Stimulated activated naive CD8-positive, alpha-beta T cell treated with anti-CD3 and anti-CD28 coated beads, Interleukin-15, Interleukin-2, amounts not matched to agents 100 U/mL and 50 U/mL, for 24 hours (primary cell): ENCODE data around the gene PLA2G3.

Experiments used
- ATAC-seq: fragments of 150-1000 bp; cut with Tn5 transposase; one replicate; pipeline ENCODE4 v1.10.0; 2021
- DNase-seq: peaks from one replicate; pipeline ENCODE4 v3.0.0; 2021

PLA2G3 gene

GRCh38 chr22:31144223-31144622 lies 3.9 kb upstream of the PLA2G3 start:
- DNase-seq (no peak), ATAC-seq (no peak)

GRCh38 chr22:31143537-31143936 lies 3.2 kb upstream of the PLA2G3 start:
- no peak for ATAC-seq
- no peak for DNase-seq

DNA sequence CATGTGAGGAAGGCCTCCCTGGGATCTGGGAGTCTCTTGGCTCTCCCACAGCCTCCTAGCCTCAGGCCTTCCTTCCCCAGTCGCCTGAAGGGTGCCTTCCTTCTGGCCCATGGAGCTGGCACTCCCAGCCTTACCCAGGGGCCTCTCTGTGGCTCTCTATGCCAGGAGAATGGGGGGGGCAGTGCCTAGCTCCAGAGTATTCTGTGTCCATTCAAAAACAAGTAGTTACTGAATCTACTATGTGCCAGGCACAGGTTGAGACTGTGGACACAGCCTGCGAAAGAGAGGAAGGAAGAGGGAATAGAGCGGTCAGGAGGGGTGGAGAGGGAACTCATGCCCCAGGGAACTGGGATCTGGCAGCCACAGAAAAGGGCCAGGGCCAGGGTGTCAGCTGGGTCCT lies 2.7 kb upstream of the PLA2G3 start:
- DNase-seq (no peak), ATAC-seq (no peak)

DNA sequence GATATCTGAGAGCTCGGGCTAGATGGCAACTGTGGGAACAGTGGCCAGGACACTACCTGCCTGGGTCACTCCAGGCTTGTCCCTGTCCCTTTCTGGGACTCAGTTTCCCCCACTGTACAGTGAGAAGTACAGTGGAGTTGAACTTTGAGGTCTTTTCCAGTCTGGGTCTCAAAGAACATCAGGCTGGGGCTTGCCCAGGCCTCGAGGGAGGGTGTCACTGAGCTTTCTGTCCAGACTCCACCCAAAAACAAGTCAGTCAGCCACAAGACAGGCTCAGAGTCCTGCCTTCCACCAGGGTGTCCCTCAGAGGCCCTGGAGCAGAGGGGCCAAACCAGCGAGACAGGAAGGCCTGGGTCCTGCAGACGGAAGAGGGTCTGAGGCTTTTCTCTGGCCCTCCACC lies 2.0 kb upstream of the PLA2G3 start:
- ATAC-seq (no peak), DNase-seq (no peak)

- no peak for DNase-seq
- ATAC-seq = no peak
Observed at GRCh38 chr22:31141551-31141950, 1.2 kb upstream of the PLA2G3 start.

DNA sequence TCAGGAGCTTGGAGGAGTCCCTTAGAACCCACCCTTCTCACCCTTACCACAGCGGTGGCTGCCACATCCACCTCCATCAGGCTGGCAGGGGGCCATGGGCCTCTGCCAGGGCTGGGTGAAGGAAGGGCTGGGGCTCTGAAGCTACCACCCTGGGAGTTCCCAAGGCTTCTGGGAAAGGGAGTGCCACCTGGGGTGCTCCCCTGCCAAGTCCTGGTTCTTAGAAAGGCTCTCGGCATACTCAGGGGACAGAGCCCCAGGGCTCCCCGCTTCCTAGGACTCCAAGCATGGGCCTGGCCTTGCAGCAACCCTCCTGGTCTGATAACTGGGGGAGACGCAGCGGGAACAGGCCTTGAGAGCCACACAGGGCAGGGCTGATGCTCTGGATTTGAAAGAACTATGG lies 438 bp upstream of the PLA2G3 start:
- ATAC-seq (no peak), DNase-seq (no peak)

GRCh38 chr22:31139066-31139465 lies 1.2 kb downstream of the PLA2G3 start:
- DNase-seq (no peak), ATAC-seq (no peak)

DNA sequence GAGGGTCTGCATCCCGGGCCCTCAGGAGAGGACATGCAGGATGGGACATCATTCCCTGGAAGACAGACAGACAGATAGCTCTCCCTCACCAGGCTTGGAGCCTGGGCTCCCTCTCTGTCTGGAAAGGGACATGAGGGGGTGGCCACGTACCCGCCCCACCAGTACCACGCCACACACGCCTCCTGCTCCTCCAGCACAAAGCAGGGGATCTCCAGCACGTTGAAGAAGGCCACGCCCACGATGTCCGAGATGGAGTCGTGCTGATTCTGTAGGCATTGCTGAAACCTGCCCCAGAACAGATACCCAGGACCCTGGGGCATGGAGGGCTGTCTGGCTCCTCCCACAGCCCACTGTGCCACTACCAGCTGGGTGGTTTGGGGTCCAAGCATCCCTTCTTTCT lies 2.2 kb downstream of the PLA2G3 start:
- no peak for DNase-seq
- no peak for ATAC-seq

DNA sequence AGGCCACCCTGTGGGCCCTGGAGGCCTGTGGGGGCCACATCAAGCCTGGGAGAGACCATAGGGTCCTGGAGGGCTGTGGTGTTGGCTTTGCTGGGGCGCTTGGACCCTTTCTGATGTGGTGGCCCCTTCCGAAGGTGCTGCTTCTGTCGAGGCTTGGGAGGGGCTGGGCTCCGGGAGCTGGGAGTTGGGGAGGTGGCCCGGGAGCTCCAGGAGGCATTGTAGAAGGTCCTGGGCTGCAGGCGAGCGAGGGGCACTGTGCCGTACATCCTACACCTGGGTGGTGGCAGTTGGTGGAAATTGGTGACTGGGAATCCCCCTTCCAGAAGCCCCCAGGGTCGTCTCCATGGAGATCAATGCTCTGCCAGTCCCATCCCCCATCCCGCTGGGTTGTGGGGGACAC lies 2.6 kb downstream of the PLA2G3 start:
- ATAC-seq = no peak

GRCh38 chr22:31136711-31137110 lies 3.6 kb downstream of the PLA2G3 start:
- ATAC-seq = no peak
- no peak for DNase-seq

More for the DNA sequence above, 2.6 kb downstream of the PLA2G3 start:
- no peak for DNase-seq

- DNase-seq (no peak), ATAC-seq (no peak)
Observed at GRCh38 chr22:31136155-31136554, 4.2 kb downstream of the PLA2G3 start.

DNA sequence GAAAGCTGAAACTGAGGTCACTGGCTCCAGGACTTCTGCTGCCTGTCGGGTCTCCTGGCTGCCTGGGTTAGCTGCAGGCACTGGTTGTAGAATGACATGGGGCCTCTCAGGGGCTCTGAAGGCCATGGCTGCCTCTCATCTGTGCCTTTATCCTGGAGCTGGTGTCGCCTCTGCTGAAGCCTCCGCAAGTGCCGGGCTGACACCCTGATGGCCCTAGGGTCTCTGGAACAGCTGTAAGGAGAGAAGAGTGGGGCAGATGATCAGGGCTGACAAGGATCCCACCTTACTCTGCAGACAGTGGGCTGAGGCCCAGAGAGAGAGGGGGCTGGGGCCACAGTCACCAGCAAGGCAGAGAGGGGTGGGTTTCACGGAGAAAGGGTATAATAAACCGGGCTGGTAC lies 4.6 kb downstream of the PLA2G3 start:
- DNase-seq (no peak), ATAC-seq (no peak)

DNA sequence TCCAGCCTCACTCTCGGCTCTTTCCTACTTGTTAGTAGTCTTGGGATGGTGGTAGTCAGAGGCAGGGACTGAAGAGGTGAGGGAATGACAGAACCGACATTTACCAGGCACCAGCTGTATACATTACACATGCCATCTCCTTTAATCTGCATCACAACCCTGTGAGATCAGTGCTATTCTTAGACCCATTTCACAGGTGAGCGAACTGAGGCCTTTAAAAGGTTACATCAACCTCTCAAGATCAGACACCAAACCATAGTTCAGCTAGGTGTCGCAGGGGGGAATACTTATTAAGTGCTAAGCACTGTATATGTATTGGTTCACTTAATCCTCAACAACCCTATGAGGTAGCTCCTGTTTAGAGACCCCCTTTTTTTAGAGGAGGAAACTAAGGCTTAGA lies 5.6 kb downstream of the PLA2G3 start:
- no peak for DNase-seq
- ATAC-seq = no peak

DNA sequence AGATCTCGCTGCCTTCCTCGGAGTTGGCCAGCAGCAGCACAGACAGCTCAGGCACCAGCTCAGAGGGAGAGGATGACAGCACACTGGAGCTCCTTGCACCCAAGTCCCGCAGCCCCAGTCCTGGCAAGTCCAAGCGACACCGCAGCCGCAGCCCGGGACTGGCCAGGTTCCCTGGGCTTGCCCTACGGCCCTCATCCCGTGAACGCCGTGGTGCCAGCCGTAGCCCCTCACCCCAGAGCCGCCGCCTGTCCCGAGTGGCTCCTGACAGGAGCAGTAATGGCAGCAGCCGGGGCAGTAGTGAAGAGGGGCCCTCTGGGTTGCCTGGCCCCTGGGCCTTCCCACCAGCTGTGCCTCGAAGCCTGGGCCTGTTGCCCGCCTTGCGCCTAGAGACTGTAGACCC lies 6.4 kb downstream of the PLA2G3 start:
- ATAC-seq (no peak), DNase-seq (no peak)

DNA sequence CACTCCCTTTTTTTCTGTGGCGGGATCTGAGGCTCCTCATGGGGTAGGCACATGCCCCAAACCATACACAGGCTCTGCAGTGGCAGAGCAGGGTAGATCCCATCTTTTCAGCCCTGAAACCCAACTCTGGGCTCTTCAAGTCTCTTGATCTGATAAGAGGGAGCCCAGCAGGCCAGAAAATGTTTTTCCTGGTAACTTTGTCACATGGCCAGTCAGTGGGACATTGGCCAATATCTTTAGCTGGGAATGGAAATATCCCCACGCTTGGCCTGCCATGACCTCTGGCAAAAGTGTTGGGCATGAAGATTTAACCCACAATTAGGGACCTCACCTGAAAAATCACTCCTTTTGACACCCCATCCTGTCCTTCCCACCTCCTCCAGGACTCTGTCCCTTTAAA lies 9.4 kb downstream of the PLA2G3 start:
- no peak for ATAC-seq
- no peak for DNase-seq

DNA sequence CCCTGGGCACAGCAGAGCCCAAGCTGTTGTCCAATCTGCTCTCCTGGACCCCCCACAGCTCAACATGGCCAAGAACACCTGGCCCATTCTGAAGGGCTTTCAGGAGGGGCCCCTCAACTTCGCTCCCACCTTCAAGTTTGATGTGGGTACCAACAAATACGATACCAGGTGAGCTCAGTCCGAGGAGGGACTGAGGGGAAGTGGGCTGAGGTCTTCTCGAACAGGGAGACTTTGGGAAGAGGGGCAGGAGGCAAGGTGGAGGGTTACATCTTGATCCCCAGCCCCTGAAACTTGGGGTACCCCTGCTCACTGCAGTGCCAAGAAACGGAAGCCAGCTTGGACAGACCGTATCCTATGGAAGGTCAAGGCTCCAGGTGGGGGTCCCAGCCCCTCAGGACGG lies 12.2 kb downstream of the PLA2G3 start:
- ATAC-seq (no peak), DNase-seq (no peak)

GRCh38 chr22:31127181-31127772 lies 13.0 kb downstream of the PLA2G3 start:
- no peak for DNase-seq
- no peak for ATAC-seq

GRCh38 chr22:31126869-31127175 lies 13.5 kb downstream of the PLA2G3 start:
- no peak for ATAC-seq

DNA sequence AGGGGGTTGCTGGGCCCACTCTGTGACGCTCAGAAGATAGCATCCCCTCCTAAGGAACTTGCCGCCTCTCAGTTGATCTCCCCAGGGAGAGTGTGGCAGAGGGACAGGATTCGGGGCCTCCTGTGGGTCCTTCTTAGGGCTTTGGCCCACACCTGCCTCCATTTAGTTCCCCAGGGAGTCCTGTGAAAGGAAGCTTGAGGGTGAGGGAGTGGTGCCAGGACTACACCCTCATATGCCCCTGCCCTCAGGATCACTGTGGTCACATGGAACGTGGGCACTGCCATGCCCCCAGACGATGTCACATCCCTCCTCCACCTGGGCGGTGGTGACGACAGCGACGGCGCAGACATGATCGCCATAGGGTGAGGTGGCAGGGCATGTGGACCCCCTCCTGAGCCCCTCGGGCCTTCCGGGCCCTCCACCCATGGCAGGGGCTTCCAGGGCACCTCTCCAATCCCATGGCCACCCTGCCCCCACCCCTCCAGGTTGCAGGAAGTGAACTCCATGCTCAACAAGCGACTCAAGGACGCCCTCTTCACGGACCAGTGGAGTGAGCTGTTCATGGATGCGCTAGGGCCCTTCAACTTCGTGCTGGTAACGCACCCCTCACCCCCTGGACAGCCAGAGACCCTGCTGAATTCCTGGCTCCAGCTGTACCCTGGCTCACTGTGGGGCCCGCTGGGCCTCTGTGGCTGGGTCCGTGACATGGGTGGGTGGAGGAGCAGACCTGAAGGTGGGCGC lies 14.0 kb downstream of the PLA2G3 start:
- no peak for DNase-seq
- ATAC-seq = no peak

More at GRCh38 chr22:31126869-31127175, 13.5 kb downstream of the PLA2G3 start:
- DNase-seq = no peak

DNA sequence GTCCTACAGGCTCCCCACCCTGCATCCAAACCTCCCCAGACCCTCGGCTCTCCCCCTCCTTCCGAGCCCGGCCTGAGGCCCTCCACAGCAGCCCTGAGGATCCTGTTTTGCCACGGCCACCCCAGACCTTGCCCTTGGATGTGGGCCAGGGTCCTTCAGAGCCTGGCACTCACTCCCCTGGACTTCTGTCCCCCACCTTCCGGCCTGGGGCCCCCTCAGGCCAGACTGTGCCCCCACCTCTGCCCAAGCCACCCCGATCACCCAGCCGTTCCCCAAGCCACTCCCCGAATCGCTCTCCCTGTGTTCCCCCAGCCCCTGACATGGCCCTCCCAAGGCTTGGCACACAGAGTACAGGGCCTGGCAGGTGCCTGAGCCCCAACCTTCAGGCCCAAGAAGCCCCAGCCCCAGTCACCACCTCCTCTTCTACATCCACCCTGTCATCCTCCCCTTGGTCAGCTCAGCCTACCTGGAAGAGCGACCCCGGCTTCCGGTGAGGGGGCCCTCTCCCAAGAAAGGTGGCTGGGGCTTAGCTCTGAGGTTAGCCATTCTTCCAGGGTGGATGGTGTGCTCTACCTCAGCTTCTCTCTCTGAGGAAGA lies 14.7 kb downstream of the PLA2G3 start:
- ATAC-seq (no peak), DNase-seq (no peak)

DNA sequence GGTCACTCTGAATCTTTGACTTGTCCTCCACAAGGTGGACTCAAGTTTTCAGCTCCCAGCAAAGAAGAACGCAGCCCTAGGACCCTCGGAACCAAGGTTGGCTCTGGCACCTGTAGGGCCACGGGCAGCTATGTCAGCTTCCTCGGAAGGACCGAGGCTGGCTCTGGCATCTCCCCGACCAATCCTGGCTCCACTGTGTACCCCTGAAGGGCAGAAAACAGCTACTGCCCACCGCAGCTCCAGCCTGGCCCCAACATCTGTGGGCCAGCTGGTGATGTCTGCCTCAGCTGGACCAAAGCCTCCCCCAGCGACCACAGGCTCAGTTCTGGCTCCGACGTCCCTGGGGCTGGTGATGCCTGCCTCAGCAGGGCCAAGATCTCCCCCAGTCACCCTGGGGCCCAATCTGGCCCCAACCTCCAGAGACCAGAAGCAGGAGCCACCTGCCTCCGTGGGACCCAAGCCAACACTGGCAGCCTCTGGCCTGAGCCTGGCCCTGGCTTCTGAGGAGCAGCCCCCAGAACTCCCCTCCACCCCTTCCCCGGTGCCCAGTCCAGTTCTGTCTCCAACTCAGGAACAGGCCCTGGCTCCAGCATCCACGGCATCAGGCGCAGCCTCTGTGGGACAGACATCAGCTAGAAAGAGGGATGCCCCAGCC lies 15.4 kb downstream of the PLA2G3 start:
- ATAC-seq (no peak), DNase-seq (no peak)

GRCh38 chr22:31124290-31124689 lies 16.0 kb downstream of the PLA2G3 start:
- DNase-seq (no peak), ATAC-seq (no peak)

DNA sequence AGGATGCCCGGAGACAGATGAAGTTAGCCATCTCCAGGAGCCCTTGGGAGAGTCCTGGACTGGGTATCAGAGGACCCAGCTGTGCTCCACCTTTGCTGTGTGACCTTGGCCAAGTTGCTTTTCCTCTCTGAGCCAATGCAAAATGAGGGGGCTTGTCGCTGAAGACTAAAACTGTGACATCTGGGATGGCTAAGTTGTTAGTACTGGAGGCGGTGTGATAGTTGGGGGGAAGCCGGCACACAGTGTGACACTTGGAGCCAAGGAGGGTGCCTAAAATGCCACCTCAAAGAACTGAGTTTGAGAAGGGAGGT lies 17.1 kb downstream of the PLA2G3 start:
- DNase-seq (no peak), ATAC-seq (no peak)
